Measurements from ENCODE around the gene GLP2R.

Gene GLP2R

DNA sequence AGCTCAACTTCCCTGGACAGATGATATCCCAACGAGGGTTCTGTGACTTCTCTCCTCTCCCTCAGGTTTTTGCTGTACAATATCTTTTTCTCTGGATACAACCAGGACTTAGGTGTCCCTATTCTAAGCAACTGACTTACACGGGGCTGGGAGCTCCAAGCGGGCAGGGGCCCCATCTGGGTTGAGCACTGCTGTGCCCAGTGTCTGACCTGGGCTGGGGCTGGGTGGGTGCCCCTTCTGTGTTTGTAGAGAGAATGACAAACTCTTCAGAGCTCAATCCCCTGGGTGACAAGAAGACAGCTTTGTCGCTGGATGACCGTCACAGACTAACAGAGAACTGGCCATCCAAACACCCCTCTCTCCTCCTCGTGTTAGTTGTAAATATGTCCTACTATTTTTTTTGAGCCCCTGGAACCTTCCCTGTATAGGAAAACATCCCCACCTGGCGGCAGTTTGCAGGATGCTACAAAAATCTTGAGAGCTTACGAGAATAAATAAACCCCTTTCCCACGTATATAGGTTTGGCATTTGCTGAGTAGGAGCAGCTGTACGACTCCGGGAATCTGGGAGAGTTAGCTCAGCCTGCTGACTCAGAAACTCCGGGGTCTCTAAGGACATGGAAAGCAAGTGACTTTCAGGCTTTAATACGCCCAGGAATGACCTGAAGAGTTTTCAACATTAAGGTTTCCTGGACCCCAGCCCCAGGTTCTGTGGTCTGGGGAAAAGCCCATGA, 103.0 kb downstream of the GLP2R start:
- TF ChIP-seq, protein P1, sequence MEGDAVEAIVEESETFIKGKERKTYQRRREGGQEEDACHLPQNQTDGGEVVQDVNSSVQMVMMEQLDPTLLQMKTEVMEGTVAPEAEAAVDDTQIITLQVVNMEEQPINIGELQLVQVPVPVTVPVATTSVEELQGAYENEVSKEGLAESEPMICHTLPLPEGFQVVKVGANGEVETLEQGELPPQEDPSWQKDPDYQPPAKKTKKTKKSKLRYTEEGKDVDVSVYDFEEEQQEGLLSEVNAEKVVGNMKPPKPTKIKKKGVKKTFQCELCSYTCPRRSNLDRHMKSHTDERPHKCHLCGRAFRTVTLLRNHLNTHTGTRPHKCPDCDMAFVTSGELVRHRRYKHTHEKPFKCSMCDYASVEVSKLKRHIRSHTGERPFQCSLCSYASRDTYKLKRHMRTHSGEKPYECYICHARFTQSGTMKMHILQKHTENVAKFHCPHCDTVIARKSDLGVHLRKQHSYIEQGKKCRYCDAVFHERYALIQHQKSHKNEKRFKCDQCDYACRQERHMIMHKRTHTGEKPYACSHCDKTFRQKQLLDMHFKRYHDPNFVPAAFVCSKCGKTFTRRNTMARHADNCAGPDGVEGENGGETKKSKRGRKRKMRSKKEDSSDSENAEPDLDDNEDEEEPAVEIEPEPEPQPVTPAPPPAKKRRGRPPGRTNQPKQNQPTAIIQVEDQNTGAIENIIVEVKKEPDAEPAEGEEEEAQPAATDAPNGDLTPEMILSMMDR (IDR thresholded peaks at IDR 0.05): peak; percentile 73

DNA sequence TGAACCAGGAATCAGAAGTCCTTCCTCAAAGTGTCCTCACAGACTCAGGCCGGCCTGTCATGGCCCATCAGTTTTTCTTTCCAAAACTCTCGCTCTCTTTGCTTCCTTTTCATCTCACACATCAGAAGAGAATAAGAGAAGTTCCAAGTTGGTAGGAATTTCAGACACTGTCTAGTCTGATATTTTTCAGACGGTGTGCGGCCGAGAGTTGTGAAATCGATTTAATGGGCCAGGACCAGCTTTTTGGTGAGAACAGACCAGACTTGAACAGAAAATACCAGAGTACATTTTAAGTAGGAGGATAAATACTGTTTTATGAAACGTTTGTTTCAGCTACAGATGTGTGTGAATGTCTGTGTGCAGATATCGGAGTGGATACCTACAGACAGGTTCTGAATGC, 104.1 kb downstream of the GLP2R start:
- TF ChIP-seq, protein P1 (IDR thresholded peaks at IDR 0.05): no peak

DNA sequence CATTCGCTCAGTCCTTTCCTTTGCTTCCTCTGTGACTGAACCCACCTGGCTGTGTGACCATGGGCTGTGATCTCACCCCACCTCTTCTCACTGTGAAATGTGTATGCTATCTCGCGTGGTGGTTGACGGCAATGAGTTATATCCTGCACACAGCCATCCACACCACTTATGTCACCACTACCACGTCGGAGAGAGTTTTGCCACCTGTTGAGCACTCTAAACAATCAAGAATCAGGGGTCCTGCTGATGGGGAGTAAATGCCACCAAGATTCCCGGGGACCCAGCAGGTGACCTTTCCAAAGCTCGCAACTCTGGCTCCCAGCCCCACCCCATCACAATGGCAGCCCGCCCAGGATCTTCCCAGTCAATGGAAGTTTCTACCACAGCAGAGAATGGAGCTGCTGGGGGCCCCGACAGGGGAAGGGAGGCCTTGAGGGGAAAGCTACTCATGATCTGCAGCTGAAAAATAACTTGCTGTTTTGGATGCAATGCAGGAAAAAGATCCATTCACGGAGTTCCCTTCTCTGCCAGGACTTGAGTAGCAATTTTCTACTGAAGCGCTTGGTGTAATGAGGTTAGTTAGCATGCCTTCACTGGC, 105.5 kb downstream of the GLP2R start:
- TF ChIP-seq, protein P1 (IDR thresholded peaks at IDR 0.05): no peak

DNA sequence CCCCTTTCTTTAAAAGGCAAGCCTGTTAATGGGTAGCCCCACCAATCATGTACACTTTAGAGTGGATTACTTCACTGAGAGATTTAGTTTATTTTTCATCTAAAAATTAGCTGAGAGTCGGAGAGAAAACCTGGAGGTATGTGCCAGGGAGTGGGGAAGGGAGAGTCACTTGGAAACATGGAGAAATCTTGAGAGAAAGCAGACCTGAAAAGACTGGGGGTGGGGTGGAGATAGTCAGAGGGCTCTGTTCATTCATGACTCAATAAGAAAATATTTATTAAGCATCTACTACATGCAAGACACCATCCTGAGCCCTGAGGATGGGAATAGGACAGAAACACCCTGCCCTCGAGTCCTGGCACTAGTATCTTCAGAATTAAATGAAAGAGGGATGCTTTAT, 106.8 kb downstream of the GLP2R start:
- TF ChIP-seq, protein P1 (IDR thresholded peaks at IDR 0.05): no peak

DNA sequence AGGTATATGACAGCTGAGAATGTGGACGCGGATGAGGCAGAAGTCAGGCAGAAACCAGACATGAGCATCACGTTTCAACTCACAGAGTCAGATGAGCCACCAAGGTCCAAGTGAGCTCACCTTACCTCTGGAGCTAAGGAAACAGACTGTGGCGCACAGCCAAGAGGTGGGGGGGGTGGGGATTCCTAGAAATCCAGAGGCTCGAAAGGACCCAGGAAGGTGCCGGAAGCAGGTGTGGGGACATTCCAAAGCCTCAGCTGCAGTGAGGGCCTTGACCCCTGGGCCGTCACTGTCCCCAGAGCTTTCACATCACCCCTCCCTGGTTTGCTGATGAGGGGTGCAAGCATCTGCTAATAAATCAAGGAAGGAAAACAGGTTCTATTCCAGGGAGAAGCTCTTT, 108.6 kb downstream of the GLP2R start:
- TF ChIP-seq, protein P1 (IDR thresholded peaks at IDR 0.05): no peak

DNA sequence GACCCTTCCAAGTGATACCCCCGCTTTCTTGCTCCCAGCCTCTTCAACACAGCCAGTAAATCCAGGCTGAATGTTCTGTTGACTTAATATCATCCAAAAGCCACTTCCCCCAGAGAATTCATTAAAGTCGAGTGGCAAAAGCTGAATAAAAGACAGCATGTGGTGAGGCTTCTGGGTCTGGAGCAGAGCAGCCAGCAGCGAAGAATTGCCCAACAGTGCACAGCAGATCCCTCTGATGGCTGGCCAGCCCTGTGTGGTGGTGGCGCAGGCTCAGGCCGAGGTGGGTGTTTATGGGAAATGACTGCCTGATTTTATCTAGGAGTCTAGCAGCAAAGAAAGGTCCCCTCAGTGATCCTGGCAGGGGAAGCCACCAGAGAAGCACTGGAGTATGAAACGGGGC, 109.7 kb downstream of the GLP2R start:
- TF ChIP-seq, protein P1 (IDR thresholded peaks at IDR 0.05): no peak

DNA sequence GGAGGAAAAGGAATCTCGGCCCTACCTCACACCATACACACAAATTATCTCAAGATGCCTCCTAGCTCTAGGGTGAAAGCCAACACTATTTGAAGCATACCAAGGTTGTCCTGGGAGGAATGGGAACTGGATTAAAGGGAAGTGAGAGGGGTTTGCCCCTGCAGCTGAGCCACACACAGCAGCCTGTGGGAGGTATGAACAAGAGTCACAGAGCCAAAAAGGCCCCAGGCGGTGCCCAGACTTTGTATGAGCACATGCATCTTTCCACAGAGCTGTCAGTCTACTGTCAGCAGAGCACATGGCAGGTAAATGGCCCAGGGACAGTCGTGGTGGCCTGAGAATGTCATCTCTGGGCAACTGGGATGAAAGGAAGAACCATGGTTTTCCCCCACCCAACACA, 110.4 kb downstream of the GLP2R start:
- TF ChIP-seq, protein P1 (IDR thresholded peaks at IDR 0.05): no peak
